Mesenchymal stem cell (in vitro differentiated cells and primary cell): ENCODE results near the gene THEMIS.

Experiments
- DNase-seq: peaks from one replicate; pipeline ENCODE4 v3.0.0-alpha.2; 2013
- H2AFZ ChIP-seq: one replicate; pipeline ENCODE4 v1.6.1; 2013; ENCODE audit warnings: low read depth, mild to moderate bottlenecking, control low read depth, inconsistent platforms, low read length, moderate library complexity
- H2AK5ac ChIP-seq: 2 replicates; pipeline ENCODE4 v1.6.1; 2013; ENCODE audit warnings: low read length, moderate library complexity, mild to moderate bottlenecking, inconsistent platforms; ENCODE audit not compliant: severe bottlenecking
- H2BK120ac ChIP-seq: one replicate; pipeline ENCODE4 v1.6.1; 2013; ENCODE audit warnings: low read depth, mild to moderate bottlenecking, inconsistent platforms, low read length, moderate library complexity
- H2BK12ac ChIP-seq, 2 experiments: one replicate each; pipeline ENCODE4 v1.6.1; 2013; ENCODE audit warnings: inconsistent platforms in 2 of 2, low read length in 2 of 2, mild to moderate bottlenecking in 2 of 2, moderate library complexity in 2 of 2, control low read depth in 1 of 2
- H2BK15ac ChIP-seq: one replicate; pipeline ENCODE4 v1.6.1; 2013; ENCODE audit warnings: mild to moderate bottlenecking, low read depth, inconsistent platforms; ENCODE audit not compliant: poor library complexity, severe bottlenecking
- H2BK5ac ChIP-seq: 2 replicates; pipeline ENCODE4 v1.6.1; 2013; ENCODE audit warnings: low read depth, mild to moderate bottlenecking, low read length, control low read depth, inconsistent platforms; ENCODE audit not compliant: poor library complexity, severe bottlenecking
- H3K14ac ChIP-seq, 2 experiments: one replicate each; pipeline ENCODE4 v1.6.1; 2013; ENCODE audit warnings: inconsistent platforms in 2 of 2, low read length in 2 of 2, control low read depth in 1 of 2, mild to moderate bottlenecking in 1 of 2, moderate library complexity in 1 of 2
- H3K18ac ChIP-seq, 2 experiments: one replicate each; pipeline ENCODE4 v1.6.1; 2013; ENCODE audit warnings: inconsistent platforms in 2 of 2, low read length in 2 of 2, control low read depth in 1 of 2, low read depth in 1 of 2, mild to moderate bottlenecking in 1 of 2
- H3K23ac ChIP-seq, 2 experiments: one replicate each; pipeline ENCODE4 v1.6.1; 2013; ENCODE audit warnings: inconsistent platforms in 2 of 2, low read length in 2 of 2, mild to moderate bottlenecking in 2 of 2, moderate library complexity in 2 of 2, control low read depth in 1 of 2
- H3K27ac ChIP-seq: 2 replicates; pipeline ENCODE4 v1.5.1; 2013; ENCODE audit warnings: mild to moderate bottlenecking, moderate library complexity, low read length, control low read depth, inconsistent platforms; ENCODE audit not compliant: poor library complexity, severe bottlenecking
- H3K27me3 ChIP-seq, 2 experiments: 2 replicates each; pipeline versions ENCODE4 v1.6.1 to v1.7.0; 2013; ENCODE audit warnings: low read length in 2 of 2, mild to moderate bottlenecking in 2 of 2, moderate library complexity in 2 of 2, control low read depth in 1 of 2, inconsistent platforms in 1 of 2; ENCODE audit not compliant: control insufficient read depth in 1 of 2, insufficient read depth in 1 of 2
- H3K36me3 ChIP-seq, 2 experiments: 2 replicates each; pipeline versions ENCODE4 v1.6.1 to v1.7.0; 2013; ENCODE audit warnings: low read length in 2 of 2, control low read depth in 1 of 2, inconsistent platforms in 1 of 2, low read depth in 1 of 2, mild to moderate bottlenecking in 1 of 2; ENCODE audit not compliant: insufficient read depth in 2 of 2, control insufficient read depth in 1 of 2
- H3K4ac ChIP-seq, 2 experiments: one replicate each; pipeline ENCODE4 v1.6.1; 2013; ENCODE audit warnings: inconsistent platforms in 2 of 2, low read length in 2 of 2, mild to moderate bottlenecking in 2 of 2, moderate library complexity in 2 of 2, control low read depth in 1 of 2, low read depth in 1 of 2
- H3K4me1 ChIP-seq: 2 replicates; pipeline ENCODE4 v1.6.1; 2013; ENCODE audit warnings: low read depth, low read length, control low read depth; ENCODE audit not compliant: control insufficient read depth, insufficient read depth
- H3K4me2 ChIP-seq: 2 replicates; pipeline ENCODE4 v1.6.1; 2013; ENCODE audit warnings: low read length, mild to moderate bottlenecking, inconsistent platforms; ENCODE audit not compliant: poor library complexity, severe bottlenecking
- H3K4me3 ChIP-seq, 2 experiments: 2 replicates each; pipeline versions ENCODE4 v1.5.1 to v1.7.0; 2013; ENCODE audit warnings: low read length in 2 of 2, mild to moderate bottlenecking in 2 of 2, control low read depth in 1 of 2, low read depth in 1 of 2; ENCODE audit not compliant: insufficient read depth in 1 of 2
- H3K79me1 ChIP-seq: replicated peaks from 2 replicates; pipeline ENCODE4 v1.6.1; 2013; ENCODE audit warnings: mild to moderate bottlenecking, control low read depth, low read length, inconsistent platforms; ENCODE audit not compliant: poor library complexity, severe bottlenecking
- H3K9ac ChIP-seq: 2 replicates; pipeline ENCODE4 v1.7.0; 2013; ENCODE audit warnings: mild to moderate bottlenecking, low read length, moderate library complexity
- H3K9me3 ChIP-seq: 2 replicates; pipeline ENCODE4 v1.7.0; 2013; ENCODE audit warnings: mild to moderate bottlenecking, low read length; ENCODE audit not compliant: control insufficient read depth
- H4K8ac ChIP-seq: one replicate; pipeline ENCODE4 v1.6.1; 2013; ENCODE audit warnings: inconsistent platforms, mild to moderate bottlenecking, low read length, moderate library complexity
- H4K91ac ChIP-seq: one replicate; pipeline ENCODE4 v1.6.1; 2013; ENCODE audit warnings: mild to moderate bottlenecking, low read length, inconsistent platforms
- WGBS: methylation state at CpG from one replicate; pipeline ENCODE4 v1.1.7; 2013; ENCODE audit warnings: mixed read lengths; 5-methylcytosine and 5-hydroxymethylcytosine counted together

THEMIS gene

DNA sequence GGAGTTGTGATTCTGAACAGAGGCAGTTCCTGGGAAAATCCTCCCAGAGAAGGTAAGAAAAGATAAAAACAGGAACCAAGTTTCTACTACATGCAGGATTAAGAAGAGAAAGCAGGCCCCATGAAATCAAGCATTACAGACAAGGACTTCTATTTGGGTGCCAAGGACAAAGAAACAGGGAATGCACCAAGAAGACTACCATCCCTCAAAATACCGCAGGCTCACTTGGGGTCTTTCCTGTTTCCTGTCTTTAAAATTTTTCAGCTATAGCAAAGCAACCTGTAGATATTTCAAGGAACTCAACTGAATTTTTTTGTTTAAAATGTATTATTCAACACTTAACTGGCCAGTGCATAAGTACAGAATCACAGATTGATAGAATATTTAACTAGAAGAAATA, 107.5 kb downstream of the THEMIS start:
- no peaks in the 10 kb centered on the region for H3K4me1 ChIP-seq
- no peak overlapping the region for H2BK12ac ChIP-seq
- H3K4me3 ChIP-seq = no peak overlapping the region
- H3K18ac ChIP-seq = no peak overlapping the region
- no peak for DNase-seq
- H3K4ac ChIP-seq = no peak overlapping the region
- no peaks in the 10 kb centered on the region for H3K79me1 ChIP-seq
- H3K36me3 ChIP-seq = no peaks in the 10 kb centered on the region
- H3K23ac ChIP-seq = no peak overlapping the region
- no peak overlapping the region for H4K91ac ChIP-seq
- no peak overlapping the region for H2BK120ac ChIP-seq
- H4K8ac ChIP-seq = no peak overlapping the region
- H2BK5ac ChIP-seq = no peak overlapping the region
- no peak overlapping the region for H3K9ac ChIP-seq
- H2BK15ac ChIP-seq = no peak overlapping the region
- no peak overlapping the region for H3K27ac ChIP-seq
- H3K27me3 ChIP-seq = no peaks in the 10 kb centered on the region
- no peak overlapping the region for H2AFZ ChIP-seq
- no peak overlapping the region for H3K4me2 ChIP-seq
- no peak overlapping the region for H3K14ac ChIP-seq
- H3K9me3 ChIP-seq = no peaks in the 10 kb centered on the region
- no peak overlapping the region for H2AK5ac ChIP-seq
- no CpG with 5 or more reads among the region's 1 CpG for WGBS

GRCh38 chr6:127792616-127793015, 108.2 kb downstream of the THEMIS start:
- Histone ChIP-seq H3K9ac (no peak overlapping the region), H3K4me1 (no peaks in the 10 kb centered on the region), H3K27me3 (no peaks in the 10 kb centered on the region), H2BK5ac (no peak overlapping the region), H2AK5ac (no peak overlapping the region), H2BK120ac (no peak overlapping the region), H2AFZ (no peak overlapping the region), H4K91ac (no peak overlapping the region), H3K79me1 (no peaks in the 10 kb centered on the region), H3K23ac (no peak overlapping the region), H3K4ac (no peak overlapping the region), H3K9me3 (no peaks in the 10 kb centered on the region), H3K4me2 (no peak overlapping the region), H3K18ac (no peak overlapping the region), H2BK12ac (no peak overlapping the region), H3K36me3 (no peaks in the 10 kb centered on the region), H3K27ac (no peak overlapping the region), H3K4me3 (no peak overlapping the region), H4K8ac (no peak overlapping the region), H2BK15ac (no peak overlapping the region), H3K14ac (no peak overlapping the region)
- DNase-seq = no peak
- WGBS = 70% methylated on average over 1 of the region's 1 CpG

DNA sequence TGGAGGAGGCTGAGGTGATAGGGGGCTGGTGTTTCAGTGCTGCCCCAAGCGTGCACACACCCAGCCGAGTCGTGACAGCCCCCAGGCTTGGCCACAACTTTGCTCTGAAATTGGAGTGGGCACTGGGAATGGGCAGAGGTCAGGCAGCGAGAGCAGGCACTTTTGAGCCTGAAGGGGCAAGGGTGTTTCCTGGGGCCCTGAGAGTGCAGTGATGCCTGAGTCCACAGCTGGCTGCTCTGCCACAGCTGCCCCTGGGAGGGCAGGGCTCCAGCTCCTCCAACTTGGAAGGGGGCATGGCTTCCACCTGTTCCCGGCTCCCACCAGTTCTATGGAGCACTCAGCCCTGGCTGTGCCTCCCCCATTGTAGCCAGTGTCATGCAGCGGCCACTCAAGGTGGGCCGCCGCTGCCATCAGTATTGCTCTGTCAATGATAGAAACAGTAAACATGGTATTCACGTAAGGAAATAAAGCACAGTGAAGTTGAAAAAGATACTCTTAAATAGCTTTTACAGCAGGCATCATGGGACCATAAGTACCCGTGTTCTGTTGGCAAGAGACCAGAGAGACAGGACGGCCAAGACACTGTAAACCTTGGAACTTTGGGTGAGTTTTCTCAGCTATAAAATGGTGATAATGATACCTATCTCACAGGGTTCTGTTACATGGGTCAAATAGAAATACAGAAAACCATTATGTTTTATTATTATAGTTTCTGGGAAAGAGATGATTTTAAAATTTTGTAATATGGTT, 108.9 kb downstream of the THEMIS start:
- WGBS = 97% methylated on average over 11 of the region's 11 CpGs
- Histone ChIP-seq H3K79me1 (no peaks in the 10 kb centered on the region), H2BK15ac (no peak overlapping the region), H3K9ac (no peak overlapping the region), H2AFZ (no peak overlapping the region), H2AK5ac (no peak overlapping the region), H4K8ac (no peak overlapping the region), H3K14ac (no peak overlapping the region), H2BK5ac (no peak overlapping the region), H3K27ac (no peak overlapping the region), H3K36me3 (no peaks in the 10 kb centered on the region), H2BK120ac (no peak overlapping the region), H2BK12ac (no peak overlapping the region), H3K23ac (no peak overlapping the region), H3K4ac (no peak overlapping the region), H3K4me3 (no peak overlapping the region), H3K9me3 (no peaks in the 10 kb centered on the region), H3K27me3 (no peaks in the 10 kb centered on the region), H3K4me1 (no peaks in the 10 kb centered on the region), H4K91ac (no peak overlapping the region), H3K4me2 (no peak overlapping the region), H3K18ac (no peak overlapping the region)
- no peak for DNase-seq

- H3K4me3 ChIP-seq = no peak overlapping the region
- H4K8ac ChIP-seq = no peak overlapping the region
- no peak overlapping the region for H3K14ac ChIP-seq
- no peak for DNase-seq
- no peak overlapping the region for H2BK120ac ChIP-seq
- H2AK5ac ChIP-seq = no peak overlapping the region
- no peak overlapping the region for H3K9ac ChIP-seq
- no peak overlapping the region for H3K23ac ChIP-seq
- no peaks in the 10 kb centered on the region for H3K36me3 ChIP-seq
- H2BK12ac ChIP-seq = no peak overlapping the region
- H2BK15ac ChIP-seq = no peak overlapping the region
- no peaks in the 10 kb centered on the region for H3K9me3 ChIP-seq
- no peak overlapping the region for H3K4me2 ChIP-seq
- no peaks in the 10 kb centered on the region for H3K4me1 ChIP-seq
- H3K4ac ChIP-seq = no peak overlapping the region
- no peak overlapping the region for H2AFZ ChIP-seq
- no peaks in the 10 kb centered on the region for H3K79me1 ChIP-seq
- H3K18ac ChIP-seq = no peak overlapping the region
- no peak overlapping the region for H2BK5ac ChIP-seq
- H4K91ac ChIP-seq = no peak overlapping the region
- 88% methylated on average over 5 of the region's 5 CpGs for WGBS
- no peak overlapping the region for H3K27ac ChIP-seq
- no peaks in the 10 kb centered on the region for H3K27me3 ChIP-seq
Measured at GRCh38 chr6:127790571-127790970, 110.3 kb downstream of the THEMIS start.
